ENCODE measurements around the gene SNAPIN.

- TF ChIP-seq CTCF (conservative IDR thresholded peaks at IDR 0.05; ENCODE audit: low read length) (no peak), EZH2phosphoT487 (IDR thresholded peaks at IDR 0.05; ENCODE audit: borderline replicate concordance) (no peak)
Measured at GRCh38 chr1:153663211-153663610, 4.7 kb downstream of the SNAPIN start.

Measured in Loucy (cell line).